ENCODE data around the gene HCAR2. TPM values are rescaled to one million over a fixed set of nuclear protein-coding genes. Genes with fewer than 3 reads are reported as not detected.
"Not testable (repeated sequence)": the region's sequence is repeated elsewhere in the genome, so short reads cannot be mapped to it uniquely, and the experiment has no call there.

Gene HCAR2
- total RNA-seq, 4 donors from 2014 or later: 13.8 to 25.8 (median 21.5) TPM

- no peak overlapping the region for H3K4me3 ChIP-seq
- H3K9me3 ChIP-seq: no peaks in the 10 kb centered on the region
- no peaks in the 10 kb centered on the region for H3K27me3 ChIP-seq
- peaks cover 18% of the 10 kb centered on the region for H3K4me1 ChIP-seq
- no peak overlapping the region for H3K27ac ChIP-seq
- WGBS: 74% methylated on average over 3 of the region's 3 CpGs
- H3K36me3 ChIP-seq: no peaks in the 10 kb centered on the region
- no peak for DNase-seq (ENCODE audit: low spot score in 2 of 2)
- TF ChIP-seq EP300 (IDR thresholded peaks at IDR 0.05) (no peak), POLR2A (IDR thresholded peaks at IDR 0.05) (no peak), POLR2AphosphoS5 (IDR thresholded peaks at IDR 0.05) (no peak), CTCF (IDR thresholded peaks at IDR 0.05) (no peak)
Observed at GRCh38 chr12:122656298-122656697, 46.9 kb downstream of the HCAR2 start.

- H3K27me3 ChIP-seq; H3K4me3 ChIP-seq; H3K27ac ChIP-seq; DNase-seq (ENCODE audit: low spot score in 2 of 2); H3K9me3 ChIP-seq; H3K36me3 ChIP-seq: not testable (repeated sequence)
- WGBS: 94% methylated on average over 8 of the region's 8 CpGs
- peaks cover 18% of the 10 kb centered on the region for H3K4me1 ChIP-seq
Observed at GRCh38 chr12:122653291-122653690, 49.9 kb downstream of the HCAR2 start.

- TF ChIP-seq POLR2A (IDR thresholded peaks at IDR 0.05) (no peak), POLR2AphosphoS5 (IDR thresholded peaks at IDR 0.05) (no peak), EP300 (IDR thresholded peaks at IDR 0.05) (no peak)
- no peaks in the 10 kb centered on the region for H3K36me3 ChIP-seq
- H3K27ac ChIP-seq: peak overlapping the region; percentile 28
- no peaks in the 10 kb centered on the region for H3K27me3 ChIP-seq
- 47% methylated on average over 11 of the region's 11 CpGs for WGBS
- DNase-seq (ENCODE audit: low spot score in 2 of 2): no peak
- no peaks in the 10 kb centered on the region for H3K9me3 ChIP-seq
- H3K4me3 ChIP-seq: no peak overlapping the region
- peaks cover 15% of the 10 kb centered on the region for H3K4me1 ChIP-seq
Observed at GRCh38 chr12:122651520-122652224, 51.5 kb downstream of the HCAR2 start.

Other genes with a start within 250 kb of the HCAR2 start
- gene ZCCHC8, start 202.4 kb downstream of the HCAR2 start, total RNA-seq: 10 to 100 TPM; 21.5 to 49.7 (median 30.2) TPM
- 100 to 1,000 TPM in 1 of 4 donors, 10 to 100 TPM in 3; 46.7 to 155 (median 53.5) TPM for gene RSRC2, start 176.4 kb downstream of the HCAR2 start, total RNA-seq
- gene KNTC1, start 176.1 kb downstream of the HCAR2 start, total RNA-seq: 10 to 100 TPM in 3 of 4 donors, 1 to 10 TPM in 1; 8.6 to 44.4 (median 13.2) TPM
- 10 to 100 TPM in 3 of 4 donors, 1 to 10 TPM in 1; 5.3 to 19.1 (median 14.3) TPM for gene HCAR3, start 13.5 kb upstream of the HCAR2 start, total RNA-seq
- under 1 TPM; 0.10 to 0.89 (median 0.29) TPM for gene HCAR1, start 27.5 kb upstream of the HCAR2 start, total RNA-seq
- gene DENR, start 49.5 kb upstream of the HCAR2 start, total RNA-seq: 10 to 100 TPM; 18.5 to 37.1 (median 20.5) TPM
- gene CCDC62, start 71.2 kb upstream of the HCAR2 start, total RNA-seq: 1 to 10 TPM in 1 of 4 donors, under 1 TPM in 2, not detected in 1; 0.36 to 2.1 (median 0.38) TPM
- gene HIP1R, start 132.1 kb upstream of the HCAR2 start, total RNA-seq: 100 to 1,000 TPM; 162 to 289 (median 200) TPM
- 10 to 100 TPM; 42.0 to 67.1 (median 63.0) TPM for gene VPS37B, start 192.8 kb upstream of the HCAR2 start, total RNA-seq